AG20443 (cell line): ENCODE results near the gene BPIFB6.

Source experiments
- DNase-seq: peaks from one replicate; pipeline ENCODE4 v3.0.0; 2012; ENCODE audit warnings: low spot score, mixed read lengths

The BPIFB6 gene

DNA sequence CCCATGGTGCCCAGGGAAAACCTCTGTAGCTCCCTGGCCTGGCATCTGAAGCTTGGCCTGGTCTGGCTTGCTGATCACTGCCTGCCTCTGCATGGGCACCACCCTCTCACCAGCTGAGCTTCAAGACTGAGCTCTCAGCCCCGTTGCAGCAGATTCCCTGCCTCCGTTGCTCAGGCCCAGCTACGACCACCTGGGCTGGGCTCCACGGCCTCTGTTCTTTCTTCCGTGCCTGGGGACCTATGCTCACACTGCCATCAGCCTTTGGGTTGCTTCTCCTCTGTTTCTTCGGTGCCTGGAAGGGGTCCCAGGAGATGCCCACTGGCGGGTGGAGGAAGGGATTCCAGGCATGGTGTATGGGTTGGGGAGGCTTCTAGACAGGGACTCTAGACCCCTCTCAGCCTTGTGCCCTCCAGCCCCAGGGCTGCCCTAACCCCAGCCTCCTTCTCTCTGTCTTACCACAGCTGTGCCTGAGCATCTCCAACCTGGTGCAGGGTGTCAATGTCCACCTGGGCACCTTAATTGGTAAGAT is 14.8 kb upstream of the BPIFB6 start:
- DNase-seq = no peak

DNA sequence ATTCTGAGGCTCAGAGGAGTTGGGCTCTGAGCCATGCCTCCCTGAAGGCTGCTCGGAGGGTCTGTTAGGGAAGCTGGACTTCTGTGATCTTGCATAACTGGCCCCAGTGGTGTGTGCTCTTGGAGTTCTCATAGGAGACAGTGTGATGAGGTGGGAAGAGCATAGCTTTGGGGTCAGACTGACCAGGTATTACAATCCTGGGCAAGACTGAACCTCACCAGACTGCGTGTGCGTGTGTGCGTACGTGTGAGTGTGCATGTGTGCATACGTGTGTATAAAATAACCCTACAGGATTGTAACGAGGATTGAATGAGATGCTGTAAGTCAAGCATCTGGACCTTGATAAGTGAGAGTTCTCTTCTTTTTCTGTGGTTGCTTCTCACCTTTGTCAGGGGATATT is 13.9 kb upstream of the BPIFB6 start:
- no peak for DNase-seq

DNA sequence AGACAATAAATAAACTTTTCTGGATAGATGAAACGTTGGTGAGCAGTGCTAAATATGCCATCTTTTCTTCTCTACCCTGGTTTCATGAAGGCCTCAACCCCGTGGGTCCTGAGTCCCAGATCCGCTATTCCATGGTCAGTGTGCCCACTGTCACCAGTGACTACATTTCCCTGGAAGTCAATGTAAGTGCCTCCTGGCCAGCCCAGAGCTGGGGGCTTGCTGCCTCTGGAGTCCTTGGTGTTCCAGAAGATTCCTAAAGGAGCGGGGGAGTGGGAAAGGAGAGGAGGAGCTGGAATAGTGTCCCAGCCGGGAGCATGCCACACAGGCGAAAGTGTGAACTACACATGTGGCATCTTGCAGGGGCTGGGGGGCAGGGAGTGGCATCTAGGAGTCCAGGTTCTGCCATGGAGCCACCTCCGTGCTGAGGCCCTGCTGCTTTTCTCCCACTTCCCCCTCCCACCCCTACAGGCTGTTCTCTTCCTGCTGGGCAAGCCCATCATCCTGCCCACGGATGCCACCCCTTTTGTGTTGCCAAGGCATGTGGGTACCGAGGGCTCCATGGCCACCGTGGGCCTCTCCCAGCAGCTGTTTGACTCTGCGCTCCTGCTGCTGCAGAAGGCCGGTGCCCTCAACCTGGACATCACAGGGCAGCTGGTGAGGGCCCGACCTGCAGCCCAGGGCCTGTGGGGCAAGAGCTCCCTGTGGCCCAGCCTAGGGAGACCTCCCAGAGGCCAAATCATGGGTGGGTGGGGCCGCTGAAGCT is 13.1 kb upstream of the BPIFB6 start:
- DNase-seq = no peak

DNA sequence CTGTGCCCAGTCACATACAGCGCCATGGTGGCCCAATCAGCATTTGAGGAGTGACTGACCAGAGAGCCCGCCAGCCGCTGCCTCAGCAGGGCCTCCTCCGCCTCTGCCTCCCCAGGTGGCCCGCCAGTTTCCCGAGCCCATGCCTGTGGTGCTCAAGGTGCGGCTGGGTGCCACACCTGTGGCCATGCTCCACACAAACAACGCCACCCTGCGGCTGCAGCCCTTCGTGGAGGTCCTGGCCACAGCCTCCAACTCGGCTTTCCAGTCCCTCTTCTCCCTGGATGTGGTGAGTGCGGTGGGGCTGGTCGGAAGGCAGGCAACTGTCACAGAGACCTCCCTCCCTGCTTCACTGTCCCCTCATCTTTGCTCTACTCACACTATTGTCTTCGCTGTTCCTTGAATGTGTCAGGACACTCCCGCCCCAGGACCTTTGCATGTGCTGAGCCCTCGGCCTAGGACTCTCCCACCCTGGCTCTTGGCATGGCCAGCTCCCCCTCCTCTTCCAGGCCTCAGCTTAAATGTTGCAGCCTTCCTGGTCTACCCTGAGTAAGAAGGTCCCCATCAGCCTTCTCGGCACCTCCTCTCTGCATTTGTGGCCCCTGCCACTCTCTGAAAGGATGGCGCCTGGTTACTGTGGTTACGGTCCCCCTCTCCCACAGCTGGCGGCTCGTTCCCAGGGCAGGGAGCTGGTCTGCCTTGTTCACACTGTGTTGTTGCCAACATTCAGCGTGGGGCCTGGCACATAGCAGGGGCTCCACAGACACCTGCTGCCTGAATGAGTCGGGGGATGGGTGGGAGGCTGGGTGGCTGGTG is 11.8 kb upstream of the BPIFB6 start:
- no peak for DNase-seq

DNA sequence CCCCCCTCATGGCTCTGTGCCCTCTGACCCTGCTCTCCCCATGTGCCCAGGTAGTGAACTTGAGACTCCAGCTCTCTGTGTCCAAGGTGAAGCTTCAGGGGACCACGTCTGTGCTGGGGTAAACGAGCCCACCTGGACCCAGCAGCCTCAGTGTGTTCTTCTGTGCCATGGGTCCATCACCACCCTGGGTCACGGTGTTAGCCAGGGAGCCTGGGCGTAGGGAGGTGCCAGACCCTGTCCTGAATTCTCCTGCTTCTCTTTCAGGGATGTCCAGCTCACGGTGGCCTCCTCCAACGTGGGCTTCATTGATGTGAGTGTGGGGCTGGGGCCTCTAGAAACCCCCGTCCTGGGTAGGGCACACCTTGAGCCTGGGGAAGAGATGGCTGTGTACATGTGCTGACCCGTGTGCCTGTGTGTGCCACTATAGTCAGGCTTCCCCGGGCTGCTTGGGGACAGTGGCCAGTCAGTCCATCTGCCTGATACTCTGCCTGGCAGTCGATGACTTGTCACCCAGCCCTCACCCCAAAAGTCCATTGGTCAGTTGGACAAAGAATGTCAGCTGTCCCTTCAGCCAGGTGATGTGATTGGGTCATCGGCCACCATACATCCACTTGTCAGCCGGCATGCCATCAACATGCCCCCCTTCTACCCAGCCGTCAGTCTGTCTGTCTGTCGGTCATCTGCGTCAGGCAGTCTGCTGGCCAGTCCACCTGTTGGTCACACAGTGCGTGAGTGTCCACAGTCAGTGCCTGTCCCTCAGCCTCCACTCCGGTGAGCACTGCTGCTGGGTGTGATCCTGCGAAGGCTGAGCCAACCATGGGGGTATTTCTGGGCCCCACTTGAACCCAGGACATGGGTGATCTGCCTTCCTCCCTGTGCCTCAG is 10.9 kb upstream of the BPIFB6 start:
- no peak for DNase-seq

DNA sequence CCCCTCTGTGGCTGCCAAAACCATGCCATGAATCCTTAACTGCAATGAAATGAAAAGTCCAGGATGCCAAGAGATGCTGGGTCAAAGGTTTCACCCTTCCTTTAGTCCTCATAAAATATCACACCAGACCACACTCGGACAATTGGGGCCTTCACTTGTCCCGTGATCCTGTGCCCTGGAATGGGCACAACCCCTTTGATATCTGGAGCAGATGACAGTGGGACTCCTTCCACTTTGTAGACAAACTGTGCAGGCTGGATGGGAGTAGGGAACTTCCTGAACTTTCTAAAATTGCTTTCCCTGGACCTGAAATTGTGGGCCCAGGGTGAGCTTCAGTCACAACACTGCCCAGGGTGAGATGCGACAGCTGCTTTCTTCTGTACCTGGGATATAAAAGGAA is 9.6 kb upstream of the BPIFB6 start:
- DNase-seq = no peak

DNA sequence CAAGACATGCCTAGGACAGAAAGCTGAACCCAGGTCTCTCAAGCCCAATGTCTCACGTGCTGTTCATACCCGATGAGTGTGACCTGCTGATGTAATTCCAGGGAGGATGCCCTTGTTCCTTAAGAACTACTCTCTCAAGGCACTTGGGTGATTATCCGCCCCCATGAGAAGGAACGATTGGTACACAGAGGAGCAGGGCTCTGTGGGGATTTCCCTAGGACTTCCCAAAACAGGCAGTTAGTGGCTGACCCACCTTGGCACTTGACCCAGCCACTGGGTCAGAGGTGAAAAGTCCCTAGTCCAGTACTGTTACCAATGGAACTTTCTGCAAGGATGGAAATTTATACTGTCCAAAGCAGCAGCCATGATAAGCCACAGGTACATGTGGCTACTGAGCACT is 9.2 kb upstream of the BPIFB6 start:
- no peak for DNase-seq

DNA sequence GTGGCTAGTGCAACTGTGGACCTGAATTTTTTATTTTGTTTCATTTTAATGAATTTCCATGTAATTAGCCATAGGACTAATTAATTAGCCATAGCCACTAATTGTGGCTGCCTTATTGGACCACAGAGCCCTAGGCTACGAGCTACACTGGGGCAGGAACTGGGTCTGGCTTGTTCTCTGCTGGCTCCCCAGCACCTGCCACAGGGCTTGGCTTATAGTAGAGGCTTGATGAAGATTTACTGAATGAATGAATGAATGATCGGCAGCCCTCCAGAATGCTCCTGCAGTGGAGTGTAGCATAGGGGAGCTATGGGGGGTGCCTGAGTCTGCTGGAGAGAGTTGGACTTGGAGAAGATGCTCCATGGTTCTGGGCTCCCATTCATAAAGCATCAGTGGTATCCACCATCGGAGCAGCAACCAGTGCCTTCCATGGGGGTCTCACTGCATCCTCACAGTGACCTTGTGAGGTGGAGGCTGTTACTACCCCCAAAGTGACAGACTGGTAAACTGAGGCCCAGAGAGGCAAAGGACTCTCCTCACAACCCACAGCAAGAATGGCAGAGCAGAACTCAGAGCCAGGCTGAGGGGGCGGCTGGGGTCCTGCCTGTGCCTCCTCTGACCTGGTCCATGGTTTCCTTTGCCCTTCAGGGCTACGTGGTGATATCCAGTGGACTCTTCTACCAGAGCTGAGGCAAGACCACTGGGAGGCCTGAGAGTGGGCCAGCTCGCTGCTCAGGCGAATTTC is 8.6 kb upstream of the BPIFB6 start:
- no peak for DNase-seq

DNA sequence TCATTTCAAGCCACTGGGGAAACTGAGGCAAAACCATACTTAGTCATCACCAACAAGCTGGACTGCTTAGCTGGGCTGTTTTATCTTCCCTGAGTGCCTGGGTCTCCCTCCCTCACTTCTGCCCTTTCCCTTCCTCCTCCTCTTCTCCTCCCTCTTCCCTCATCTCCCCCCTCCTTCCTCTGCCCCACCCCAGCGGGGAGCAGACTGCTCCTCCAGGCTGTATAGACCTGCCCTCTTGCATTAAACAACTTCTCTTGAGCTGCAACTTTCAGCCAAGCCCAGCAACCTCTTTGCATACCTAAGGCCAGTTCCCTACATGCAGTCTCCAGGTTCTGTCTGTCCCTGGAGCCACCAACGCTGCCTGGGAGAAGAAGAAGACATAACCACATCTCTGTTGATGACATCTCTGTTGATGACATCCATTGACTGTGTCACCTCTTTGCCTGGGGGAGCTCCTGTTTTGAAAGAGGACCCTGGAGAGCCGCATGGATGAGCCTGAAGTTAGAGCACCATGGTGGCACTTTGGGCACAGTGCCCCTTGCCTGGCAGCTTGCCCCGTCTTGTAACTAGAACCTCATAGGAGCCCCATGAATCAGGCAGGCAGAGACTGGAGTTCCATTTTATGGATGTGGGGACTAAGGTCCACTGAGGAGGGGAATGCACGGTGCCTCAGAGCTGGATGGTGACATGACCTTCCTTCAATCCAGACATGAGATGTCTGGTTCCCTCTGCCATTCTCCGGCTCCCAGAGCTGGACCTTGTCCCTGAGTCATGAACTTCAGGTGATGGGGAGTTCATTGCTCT is 7.8 kb upstream of the BPIFB6 start:
- DNase-seq = no peak

DNA sequence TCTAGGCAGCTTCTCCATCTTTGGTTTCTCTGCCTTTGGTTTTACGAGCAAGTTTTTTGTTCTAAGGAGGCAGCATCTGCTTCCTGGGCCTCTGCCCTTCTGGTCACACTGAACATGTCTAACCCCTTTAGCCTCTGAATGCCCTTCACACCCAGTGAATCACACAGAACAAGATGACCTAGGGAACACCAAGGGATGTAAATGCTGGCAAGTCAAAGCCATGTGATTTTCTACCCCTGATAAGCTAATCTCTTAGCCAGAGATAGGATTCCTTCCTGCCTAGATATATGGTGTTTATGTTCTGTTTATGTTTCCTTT is 7.2 kb upstream of the BPIFB6 start:
- DNase-seq = no peak

DNA sequence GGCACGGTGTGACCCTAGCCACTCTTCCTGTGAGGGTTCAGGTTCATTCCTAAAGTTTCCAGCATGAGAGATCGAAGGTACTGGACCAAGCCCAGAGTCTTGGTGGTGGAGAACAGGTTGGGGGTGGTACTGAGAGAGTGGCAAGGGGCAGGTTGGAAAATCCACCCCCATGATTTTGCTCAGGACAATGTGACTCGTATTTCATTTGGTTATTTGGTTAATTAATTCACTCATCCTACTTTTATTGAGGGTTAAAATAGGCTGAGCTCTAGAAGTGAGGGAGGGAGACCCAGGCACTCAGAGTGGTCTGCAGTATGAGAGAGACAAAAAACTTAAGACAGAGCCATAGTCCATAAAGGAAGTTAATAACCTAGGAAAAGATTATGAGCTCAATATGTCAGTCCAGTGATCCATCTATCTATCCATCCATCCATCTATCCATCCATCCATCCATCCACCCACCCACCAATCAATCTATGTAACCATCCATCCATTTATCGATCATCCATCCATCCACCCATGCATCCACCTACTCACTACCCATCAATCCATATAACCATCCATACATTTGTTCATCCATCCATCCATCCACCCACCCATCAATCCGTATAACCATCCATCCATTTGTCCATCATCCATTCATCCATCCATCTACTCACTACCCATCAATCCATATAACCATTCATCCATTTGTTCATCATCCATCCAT is 6.7 kb upstream of the BPIFB6 start:
- no peak for DNase-seq

DNA sequence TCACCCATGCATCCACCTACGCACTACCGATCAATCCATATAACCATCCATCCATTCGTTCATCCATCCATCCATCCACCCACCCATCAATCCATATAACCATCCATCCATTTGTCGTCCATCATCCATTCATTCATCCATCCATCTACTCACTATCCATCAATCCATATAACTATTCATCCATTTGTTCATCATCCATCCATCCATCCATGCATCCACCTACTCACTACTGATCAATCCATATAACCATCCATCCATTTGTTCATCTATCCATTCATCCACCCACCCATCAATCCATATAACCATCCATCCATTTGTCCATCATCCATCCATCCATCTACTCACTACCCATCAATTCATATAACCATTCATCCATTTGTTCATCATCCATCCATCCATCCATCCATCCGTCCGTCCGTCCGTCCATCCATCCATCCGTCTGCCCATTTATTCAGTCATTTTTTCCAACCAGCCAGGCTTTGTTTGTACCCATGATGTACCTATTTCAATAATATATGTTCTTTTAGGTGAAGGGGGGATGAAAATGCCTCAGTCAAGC is 6.1 kb upstream of the BPIFB6 start:
- no peak for DNase-seq

DNA sequence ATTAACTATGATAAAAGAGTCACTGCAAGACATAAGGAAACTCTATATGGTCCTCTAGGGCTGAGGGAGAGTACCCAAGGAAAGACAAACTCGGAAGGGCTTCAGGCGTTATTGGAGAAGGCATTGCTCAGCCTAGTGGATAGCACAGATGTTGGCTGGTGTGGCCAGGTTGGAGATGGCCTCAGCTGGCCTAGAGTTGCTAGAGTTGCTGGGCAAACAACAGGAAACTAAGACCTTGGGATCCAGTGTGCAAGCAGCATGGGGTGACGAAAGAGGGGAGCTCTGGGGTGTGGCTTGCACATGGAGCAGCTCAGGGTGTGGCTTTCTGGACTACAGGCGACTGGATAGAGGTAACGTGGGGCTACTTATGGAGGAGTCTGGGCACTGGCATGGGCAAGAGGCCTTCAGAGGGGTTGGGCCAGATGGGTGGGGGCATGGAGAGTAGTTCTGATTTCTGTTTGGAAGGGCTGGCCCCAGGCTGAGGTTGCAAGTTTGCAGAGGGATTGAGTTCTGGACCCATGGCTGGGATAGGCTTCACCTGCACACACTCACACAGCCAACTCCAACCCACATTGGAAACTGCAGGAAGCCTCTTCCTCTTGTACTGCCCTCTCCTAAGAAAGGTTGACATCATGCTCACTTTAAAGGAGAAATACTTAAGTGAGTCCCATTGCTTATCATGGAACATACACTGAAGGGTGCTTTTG is 5.2 kb upstream of the BPIFB6 start:
- no peak for DNase-seq

DNA sequence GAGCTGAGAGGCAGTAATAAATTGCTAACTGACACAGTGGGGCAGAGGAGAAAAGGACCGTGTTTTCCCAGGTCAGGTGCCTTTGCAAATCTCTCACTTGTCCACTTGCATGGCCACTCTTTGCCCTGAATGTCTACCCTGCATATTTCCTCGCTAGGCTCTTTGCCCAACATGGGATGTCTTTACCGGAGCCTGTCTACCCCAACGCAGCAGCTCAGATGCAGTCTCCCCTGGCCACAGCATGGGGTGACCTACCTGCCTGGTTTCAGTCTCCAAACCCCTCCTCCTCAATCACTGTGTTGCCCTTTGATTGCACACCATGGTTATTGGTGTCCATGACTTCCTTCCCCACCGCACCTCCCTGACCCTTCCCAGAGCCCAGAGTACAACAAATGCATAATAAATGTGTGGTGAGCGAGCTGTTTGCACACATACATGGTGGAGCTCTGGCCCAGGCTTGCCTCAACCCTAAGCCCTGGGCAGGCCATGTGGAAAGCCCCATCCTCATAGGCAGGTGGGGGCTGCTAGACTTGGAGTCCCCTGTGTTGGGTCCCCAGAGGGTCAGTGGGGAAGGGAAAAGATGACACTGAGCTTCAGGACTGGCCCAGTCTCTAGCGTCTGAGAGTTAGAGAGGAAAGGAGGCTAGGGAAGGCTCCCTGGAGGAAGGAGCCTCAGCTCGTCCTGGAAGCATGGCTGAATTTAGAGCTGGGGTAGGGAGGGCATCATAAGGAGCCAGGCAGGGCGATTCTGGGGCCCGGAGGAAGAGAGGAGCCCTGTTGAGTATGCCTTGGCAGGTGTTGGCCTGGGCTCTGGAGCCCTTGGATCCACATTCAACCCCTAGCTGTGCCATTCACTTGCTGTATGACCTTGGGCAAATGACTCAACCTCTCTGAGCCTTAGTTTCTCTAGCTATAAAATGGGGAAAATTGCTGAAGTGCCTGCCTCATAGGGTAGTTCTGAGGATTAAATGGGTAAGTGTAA is 4.4 kb upstream of the BPIFB6 start:
- DNase-seq = no peak

DNA sequence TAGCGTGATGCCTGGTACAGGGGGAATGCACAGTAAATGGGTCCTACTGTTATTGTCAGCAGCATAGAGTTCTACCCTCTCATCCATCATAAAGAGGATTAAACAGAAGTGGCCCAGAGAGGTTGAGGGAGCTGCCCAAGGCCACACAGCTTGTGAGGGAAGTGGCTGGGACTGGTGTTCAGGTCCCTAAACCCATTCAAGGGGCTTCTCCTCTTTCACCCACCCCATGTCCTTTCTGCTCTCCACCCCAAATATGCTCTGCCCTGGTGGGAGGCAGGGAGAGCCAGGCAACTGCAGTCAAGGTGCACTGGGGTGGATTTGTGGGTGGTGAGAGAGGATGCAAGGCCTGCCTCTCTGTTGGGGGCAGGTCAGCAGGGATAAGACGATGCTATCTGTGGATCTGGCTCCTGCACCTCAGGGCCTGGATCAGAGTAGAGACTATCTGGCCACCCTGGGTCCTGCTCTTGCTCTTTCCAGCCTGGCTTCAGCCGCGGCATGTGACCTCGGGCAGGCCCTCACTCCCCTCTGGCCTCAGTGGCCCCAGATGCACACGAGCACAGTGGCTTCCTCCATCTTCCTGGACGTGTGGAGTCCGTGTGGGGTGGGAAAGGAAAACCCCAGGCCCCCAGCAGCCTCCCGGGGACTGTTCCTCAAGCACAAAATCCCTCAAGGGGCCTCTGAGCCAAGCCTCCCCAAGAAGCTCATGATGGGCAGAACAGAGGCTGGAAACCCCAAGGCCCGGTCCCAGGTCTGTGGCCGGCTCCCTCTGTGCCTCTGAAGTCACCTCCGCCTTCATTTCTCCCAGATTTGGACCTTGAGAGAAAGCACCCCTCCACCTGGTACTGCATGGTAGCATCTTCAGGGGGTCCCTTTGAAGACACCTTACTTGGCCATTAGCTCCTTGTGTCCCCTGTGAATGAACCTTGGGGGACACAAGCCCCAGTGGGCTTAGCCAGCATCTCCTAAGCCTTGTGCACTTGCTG is 3.4 kb upstream of the BPIFB6 start:
- no peak for DNase-seq

DNA sequence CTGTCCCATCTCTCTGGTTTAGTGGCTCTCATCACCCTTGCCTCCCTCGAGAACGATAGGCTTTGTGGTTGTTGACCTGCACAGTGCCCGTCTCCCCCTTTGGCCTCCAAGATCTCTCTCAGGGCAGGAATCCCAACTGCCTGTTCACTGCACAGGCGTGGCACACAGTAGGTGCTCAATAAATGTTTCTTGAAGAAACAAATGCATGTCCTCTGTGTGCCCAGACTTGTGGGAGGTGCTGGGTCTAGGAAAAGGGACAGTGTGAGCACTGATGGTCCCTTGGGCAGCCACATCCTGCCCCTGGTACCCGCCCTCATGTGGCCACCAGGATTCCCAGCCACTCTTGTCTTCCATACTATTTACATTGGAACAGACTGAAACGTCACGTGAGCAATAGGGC is 2.6 kb upstream of the BPIFB6 start:
- no peak for DNase-seq

DNA sequence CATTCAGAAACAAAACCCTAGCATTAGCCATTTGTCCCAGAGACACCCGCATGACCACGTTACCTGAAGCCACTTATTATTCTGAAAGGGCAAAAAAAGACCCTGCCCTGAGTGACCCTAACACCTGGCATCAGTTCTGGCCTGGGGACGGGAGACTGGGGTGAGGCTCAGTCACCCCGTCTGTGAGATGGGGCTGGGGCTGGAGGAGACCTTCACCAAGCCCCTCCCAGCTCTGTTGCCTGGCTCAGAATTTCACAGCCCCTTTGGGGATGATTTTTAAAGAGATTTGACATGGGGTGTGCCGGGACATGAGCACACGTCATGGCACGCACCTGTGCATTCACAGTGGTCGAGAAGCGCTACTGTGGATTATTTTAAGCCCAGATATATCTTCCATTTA is 1.4 kb upstream of the BPIFB6 start:
- DNase-seq = no peak
